C4-2B (cell line): ENCODE measurements around the gene ARHGAP20.

Source experiments
- H3K27ac ChIP-seq: fragments of 450-650 bp; 2 replicates; pipeline ENCODE4 v1.5.1; 2017
- CTCF ChIP-seq: fragments of 450-650 bp; conservative IDR thresholded peaks from 2 replicates; pipeline ENCODE4 v1.5.1; 2017; ENCODE audit warnings: mild to moderate bottlenecking
- ZFX ChIP-seq: fragments of 450-650 bp; IDR thresholded peaks from 2 replicates; pipeline ENCODE4 v1.6.1; 2017

Gene ARHGAP20

GRCh38 chr11:110716361-110716760 is 4.1 kb upstream of the ARHGAP20 start:
- no peak overlapping the region for H3K27ac ChIP-seq
- no peak for TF ChIP-seq ZFX
- no peak for TF ChIP-seq CTCF

- H3K27ac ChIP-seq = no peak overlapping the region
- TF ChIP-seq CTCF (no peak), ZFX (no peak)
Measured at GRCh38 chr11:110715541-110715940, 3.3 kb upstream of the ARHGAP20 start.

GRCh38 chr11:110713449-110713776 is 1.2 kb upstream of the ARHGAP20 start:
- H3K27ac ChIP-seq = no peak overlapping the region

GRCh38 chr11:110712659-110713448 is 617 bp upstream of the ARHGAP20 start:
- TF ChIP-seq ZFX = no peak
- no peak for TF ChIP-seq CTCF
- no peak overlapping the region for H3K27ac ChIP-seq

More at GRCh38 chr11:110713449-110713776, 1.2 kb upstream of the ARHGAP20 start:
- TF ChIP-seq ZFX = no peak
- no peak for TF ChIP-seq CTCF

GRCh38 chr11:110711448-110711775 is 825 bp downstream of the ARHGAP20 start:
- TF ChIP-seq CTCF = no peak
- no peak for TF ChIP-seq ZFX

GRCh38 chr11:110710628-110711381 is 1.4 kb downstream of the ARHGAP20 start:
- H3K27ac ChIP-seq = no peak overlapping the region; the same call in 1 of the 2 replicates
- TF ChIP-seq ZFX (no peak), CTCF (no peak)

More at GRCh38 chr11:110711448-110711775, 825 bp downstream of the ARHGAP20 start:
- peak overlapping the region; percentile 12; the same call in 1 of the 2 replicates for H3K27ac ChIP-seq

GRCh38 chr11:110704210-110704864 is 7.9 kb downstream of the ARHGAP20 start:
- no peak overlapping the region for H3K27ac ChIP-seq
- TF ChIP-seq ZFX (no peak), CTCF (no peak)
